ENCODE measurements around the gene PAX3. TPM values are rescaled to one million over a fixed set of nuclear protein-coding genes. Genes with fewer than 3 reads are reported as not detected.
"Not testable (repeated sequence)": the region's sequence is repeated elsewhere in the genome, so short reads cannot be mapped to it uniquely, and the experiment has no call there.

PAX3 gene
- total and polyA plus RNA-seq, 9 of the 15 experiments (the other 6 are each of a cell fraction or from before 2014, with no cell fraction given) = not detected

DNA sequence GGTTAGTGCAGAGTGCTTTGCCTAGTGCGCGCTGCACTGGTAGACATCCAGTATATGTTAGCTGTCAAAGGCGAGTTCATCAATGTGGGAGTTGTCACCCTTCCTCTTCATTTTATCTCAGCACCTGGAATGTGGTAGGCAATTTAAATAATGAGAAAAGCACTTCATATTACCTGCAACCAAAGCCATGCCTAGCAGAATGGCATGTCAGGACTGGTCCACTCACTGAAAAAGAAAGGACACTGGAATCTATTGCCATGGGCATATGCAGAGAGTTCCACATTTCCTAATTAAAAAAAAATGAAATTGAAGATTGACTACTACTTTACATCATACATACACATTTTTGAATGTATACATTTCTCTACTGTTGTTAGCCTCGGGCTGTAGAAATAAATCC is 139.6 kb downstream of the PAX3 start:
- intact Hi-C loops (cut with micrococcal nuclease) = no loop called here
- H3K27me3 ChIP-seq (ENCODE audit: control insufficient read depth in 2 of 2, insufficient read depth in 2 of 2, low read length in 2 of 2) = no peaks in the 10 kb centered on the region
- FAIRE-seq (no peak), ATAC-seq (no peak), DNase-seq (ENCODE audit: extremely low read depth in 1 of 4, low spot score in 3 of 4) (no peak)
- in situ Hi-C loops (cut with MboI) = no loop called here
- ChIA-PET CTCF (ENCODE audit: low intra/inter-chr PET ratio) (no interaction called here), POLR2A (no interaction called here)
- H3K4me3 ChIP-seq = no peak overlapping the region
- H2AFZ ChIP-seq (ENCODE audit: low read depth, low read length) = no peak overlapping the region
- no peaks in the 10 kb centered on the region for H4K20me1 ChIP-seq (replicated peaks; ENCODE audit: control insufficient read depth, insufficient read depth, low read length)
- BruUV-seq (replicated peaks) = no TSS peak
- no peaks in the 10 kb centered on the region for H3K79me2 ChIP-seq (ENCODE audit: control insufficient read depth, insufficient read depth, low read length)
- no peak overlapping the region for H3K4me2 ChIP-seq (ENCODE audit: insufficient read depth, low read length)
- no peaks in the 10 kb centered on the region for H3K4me1 ChIP-seq (replicated peaks in 1 of 2; ENCODE audit: control insufficient read depth in 2 of 2, insufficient read depth in 2 of 2, low read length in 2 of 2)
- H3K36me3 ChIP-seq (ENCODE audit: control insufficient read depth, insufficient read depth, low read length) = no peaks in the 10 kb centered on the region
- no peaks in the 10 kb centered on the region for H3K9me1 ChIP-seq (ENCODE audit: control insufficient read depth, insufficient read depth, low read length)
- no peak for TF ChIP-seq ASH1L (IDR thresholded peaks at IDR 0.05; ENCODE audit: borderline replicate concordance, low read depth, partially characterized antibody)
- TF ChIP-seq STAG1 (CRISPR knock-in tag; IDR thresholded peaks at IDR 0.05; ENCODE audit: borderline replicate concordance) = no peak
- no peak for TF ChIP-seq ZNF174 (CRISPR knock-in tag; IDR thresholded peaks at IDR 0.05)
- no peak for TF ChIP-seq ZNF311 (CRISPR knock-in tag; IDR thresholded peaks at IDR 0.05)
- no peak for TF ChIP-seq ZNF165 (CRISPR knock-in tag; IDR thresholded peaks at IDR 0.05; ENCODE audit: borderline replicate concordance)
- no peak for TF ChIP-seq LARP7 (IDR thresholded peaks at IDR 0.05)
- TF ChIP-seq ZNF695 (CRISPR knock-in tag; IDR thresholded peaks at IDR 0.05) = no peak
- TF ChIP-seq ZNF263 (CRISPR knock-in tag; IDR thresholded peaks at IDR 0.05; ENCODE audit: borderline replicate concordance) = no peak
- no peak for TF ChIP-seq MAX (CRISPR knock-in tag; IDR thresholded peaks at IDR 0.05)
- TF ChIP-seq PML (IDR thresholded peaks at IDR 0.05; ENCODE audit: low read length) = no peak
- TF ChIP-seq NCOA4 (IDR thresholded peaks at IDR 0.05; ENCODE audit: partially characterized antibody) = no peak
- TF ChIP-seq NR2C1 (IDR thresholded peaks at IDR 0.05) = no peak
- no peak for TF ChIP-seq NR2C1 (tag; IDR thresholded peaks at IDR 0.05)
- TF ChIP-seq ATF2 (CRISPR knock-in tag; IDR thresholded peaks at IDR 0.05) = no peak
- WGBS (ENCODE audit: insufficient coverage, low coverage, missing lambda C conversion rate) = 7% methylated on average over 4 of the region's 4 CpGs
- H3K9ac ChIP-seq (ENCODE audit: insufficient read depth in 1 of 2, low read depth in 2 of 2, low read length in 2 of 2) = no peak overlapping the region
- no peaks in the 10 kb centered on the region for H3K9me3 ChIP-seq (replicated peaks; ENCODE audit: control insufficient read depth, insufficient read depth, low read depth, low read length)
- H3K27ac ChIP-seq (ENCODE audit: extremely low read depth, low read depth, low read length) = no peak overlapping the region

DNA sequence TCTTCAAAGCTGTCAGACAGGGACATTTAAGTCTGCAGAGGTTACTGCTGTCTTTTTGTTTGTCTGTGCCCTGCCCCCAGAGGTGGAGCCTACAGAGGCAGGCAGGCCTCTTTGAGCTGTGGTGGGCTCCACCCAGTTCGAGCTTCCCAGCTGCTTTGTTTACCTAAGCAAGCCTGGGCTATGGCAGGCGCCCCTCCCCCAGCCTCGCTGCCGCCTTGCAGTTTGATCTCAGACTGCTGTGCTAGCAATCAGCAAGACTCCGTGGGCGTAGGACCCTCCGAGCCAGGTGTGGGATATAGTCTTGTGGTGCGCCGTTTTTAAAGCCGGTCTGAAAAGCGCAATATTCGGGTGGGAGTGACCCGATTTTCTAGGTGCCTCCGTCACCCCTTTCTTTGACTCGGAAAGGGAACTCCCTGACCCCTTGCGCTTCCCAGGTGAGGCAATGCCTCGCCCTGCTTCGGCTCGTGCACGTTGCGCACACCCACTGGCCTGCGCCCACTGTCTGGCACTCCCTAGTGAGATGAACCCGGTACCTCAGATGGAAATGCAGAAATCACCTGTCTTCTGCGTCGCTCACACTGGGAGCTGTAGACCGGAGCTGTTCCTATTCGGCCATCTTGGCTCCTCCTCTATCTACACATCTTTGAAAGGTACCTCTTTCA is 143.7 kb downstream of the PAX3 start:
- POLR2A ChIA-PET; H3K27me3 ChIP-seq (ENCODE audit: control insufficient read depth in 2 of 2, insufficient read depth in 2 of 2, low read length in 2 of 2); H3K27ac ChIP-seq (ENCODE audit: extremely low read depth, low read depth, low read length); H3K4me3 ChIP-seq; H2AFZ ChIP-seq (ENCODE audit: low read depth, low read length); H3K36me3 ChIP-seq (ENCODE audit: control insufficient read depth, insufficient read depth, low read length); H3K79me2 ChIP-seq (ENCODE audit: control insufficient read depth, insufficient read depth, low read length); H3K9me3 ChIP-seq (replicated peaks; ENCODE audit: control insufficient read depth, insufficient read depth, low read depth, low read length); FAIRE-seq; ATAC-seq; H3K9ac ChIP-seq (ENCODE audit: insufficient read depth in 1 of 2, low read depth in 2 of 2, low read length in 2 of 2); H3K9me1 ChIP-seq (ENCODE audit: control insufficient read depth, insufficient read depth, low read length); intact Hi-C loops (cut with micrococcal nuclease); H3K4me1 ChIP-seq (replicated peaks in 1 of 2; ENCODE audit: control insufficient read depth in 2 of 2, insufficient read depth in 2 of 2, low read length in 2 of 2); H4K20me1 ChIP-seq (replicated peaks; ENCODE audit: control insufficient read depth, insufficient read depth, low read length); CTCF ChIA-PET (ENCODE audit: low intra/inter-chr PET ratio); in situ Hi-C loops (cut with MboI); DNase-seq (ENCODE audit: extremely low read depth in 1 of 4, low spot score in 3 of 4); H3K4me2 ChIP-seq (ENCODE audit: insufficient read depth, low read length); BruUV-seq (replicated peaks): not testable (repeated sequence)
- WGBS (ENCODE audit: insufficient coverage, low coverage, missing lambda C conversion rate) = 0% methylated on average over 3 of the region's 27 CpGs
